Measurements from ENCODE around the gene C2.

GRCh38 chr6:31896856-31897611 lies 30.5 kb upstream of the C2 start:
- TF ChIP-seq, protein P1, sequence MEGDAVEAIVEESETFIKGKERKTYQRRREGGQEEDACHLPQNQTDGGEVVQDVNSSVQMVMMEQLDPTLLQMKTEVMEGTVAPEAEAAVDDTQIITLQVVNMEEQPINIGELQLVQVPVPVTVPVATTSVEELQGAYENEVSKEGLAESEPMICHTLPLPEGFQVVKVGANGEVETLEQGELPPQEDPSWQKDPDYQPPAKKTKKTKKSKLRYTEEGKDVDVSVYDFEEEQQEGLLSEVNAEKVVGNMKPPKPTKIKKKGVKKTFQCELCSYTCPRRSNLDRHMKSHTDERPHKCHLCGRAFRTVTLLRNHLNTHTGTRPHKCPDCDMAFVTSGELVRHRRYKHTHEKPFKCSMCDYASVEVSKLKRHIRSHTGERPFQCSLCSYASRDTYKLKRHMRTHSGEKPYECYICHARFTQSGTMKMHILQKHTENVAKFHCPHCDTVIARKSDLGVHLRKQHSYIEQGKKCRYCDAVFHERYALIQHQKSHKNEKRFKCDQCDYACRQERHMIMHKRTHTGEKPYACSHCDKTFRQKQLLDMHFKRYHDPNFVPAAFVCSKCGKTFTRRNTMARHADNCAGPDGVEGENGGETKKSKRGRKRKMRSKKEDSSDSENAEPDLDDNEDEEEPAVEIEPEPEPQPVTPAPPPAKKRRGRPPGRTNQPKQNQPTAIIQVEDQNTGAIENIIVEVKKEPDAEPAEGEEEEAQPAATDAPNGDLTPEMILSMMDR (conservative IDR thresholded peaks at IDR 0.05): no peak
- TF ChIP-seq EZH2 (IDR thresholded peaks at IDR 0.05; ENCODE audit: low read depth): no peak

All from PC-9 (cell line).